Measurements from ENCODE around the gene HMGB1.

- TF ChIP-seq EP300 (IDR thresholded peaks at IDR 0.05) (no peak), CTCF (IDR thresholded peaks at IDR 0.05) (no peak)
Measured at GRCh38 chr13:30429721-30430694, 35.7 kb downstream of the HMGB1 start.
